HCT116 (cell line): Measurements from ENCODE around the gene MMP15. TPM values are rescaled to one million over a fixed set of nuclear protein-coding genes. Genes with fewer than 3 reads are reported as not detected.

Source experiments
- ATAC-seq: fragments of 200-7000 bp; cut with Tn5 transposase; 2 replicates; pipeline ENCODE4 v1.9.1; 2020; ENCODE audit warnings: mild to moderate bottlenecking, moderate library complexity
- BruUV-seq: library from RNA; stranded (reverse); fragments of 400-500 nt; replicated peaks from 2 replicates; lab custom pipeline; 2021; lab: Mats Ljungman, UMichigan
- CTCF ChIA-PET: fragments of 300-600 bp; sonication (Branson Sonifier 250); formaldehyde crosslinking; loops from one replicate; lab custom pipeline; 2021; ENCODE audit warnings: antibody characterized with exemption; lab: Charles Lee
- POLR2A ChIA-PET: fragments of 300-600, 350-600 bp; sonication (Branson Sonifier 250); formaldehyde crosslinking; loops from one replicate; lab custom pipeline; 2021; ENCODE audit warnings: antibody characterized with exemption; lab: Charles Lee
- RAD21 ChIA-PET, 2 experiments: fragments of 300-600 bp; sonication (Branson Sonifier 250); formaldehyde crosslinking; loops; one replicate each; lab custom pipeline; 2023; ENCODE audit warnings: low total read pairs in 2 of 2; ENCODE audit not compliant: uncharacterized antibody in 2 of 2, unreplicated experiment in 2 of 2, low non-redundant PET in 1 of 2; lab: Charles Lee
- DNase-seq: peaks from one replicate; pipeline ENCODE4 v3.0.0-alpha.2; 2010; ENCODE audit warnings: low read depth, low spot score
- H2AFZ ChIP-seq: fragments of 200-600 bp; shearing (Covaris generic), sonication (generic); 2 replicates; pipeline ENCODE4 v1.6.1; 2017; ENCODE audit warnings: low read depth, mixed run types, mixed read lengths, antibody characterized with exemption, low read length; ENCODE audit not compliant: poor library complexity, severe bottlenecking
- H3K27ac ChIP-seq: 2 replicates; pipeline ENCODE4 v1.5.1; 2012; ENCODE audit warnings: low read depth, low read length
- H3K27me3 ChIP-seq: fragments of 200-600 bp; sonication (generic); 2 replicates; pipeline ENCODE4 v1.6.1; 2016; ENCODE audit warnings: mixed run types, low read length, mixed read lengths; ENCODE audit not compliant: insufficient read depth
- H3K36me3 ChIP-seq, 2 experiments: fragments of 200-500 bp in 1 of 2; fragments of 200-600 bp in 1 of 2; sonication (Bioruptor generic) in 1 of 2; sonication (generic) in 1 of 2; 2 replicates each; pipeline versions ENCODE4 v1.5.1 to v1.6.1; 2014 to 2016; ENCODE audit warnings: low read length in 2 of 2, inconsistent platforms in 1 of 2, mixed read lengths in 1 of 2, mixed run types in 1 of 2; ENCODE audit not compliant: insufficient read depth in 2 of 2, control insufficient read depth in 1 of 2
- H3K4me1 ChIP-seq, 2 experiments: fragments of 200-600 bp in 1 of 2; sonication (generic) in 1 of 2; 2 replicates each; pipeline versions ENCODE4 v1.5.1 to v1.6.1; 2012 to 2017; ENCODE audit warnings: low read length in 2 of 2, inconsistent platforms in 1 of 2, mild to moderate bottlenecking in 1 of 2, mixed read lengths in 1 of 2, mixed run types in 1 of 2, moderate library complexity in 1 of 2; ENCODE audit not compliant: insufficient read depth in 2 of 2, control insufficient read depth in 1 of 2
- H3K4me2 ChIP-seq: fragments of 200-600 bp; sonication (generic); 2 replicates; pipeline ENCODE4 v1.6.1; 2017; ENCODE audit warnings: mixed run types, low read length, mixed read lengths
- H3K4me3 ChIP-seq, 2 experiments: fragments of 200-600 bp in 1 of 2; sonication (generic) in 1 of 2; replicated peaks in 1 of 2; 2 replicates each; pipeline ENCODE4 v1.5.1; 2011 to 2016; ENCODE audit warnings: low read length in 2 of 2, control low read depth in 1 of 2, low read depth in 1 of 2, mild to moderate bottlenecking in 1 of 2, mixed read lengths in 1 of 2, mixed run types in 1 of 2
- H3K79me2 ChIP-seq: fragments of 200-600 bp; sonication (generic); 2 replicates; pipeline ENCODE4 v1.6.1; 2017; ENCODE audit warnings: mild to moderate bottlenecking, mixed run types, low read length, moderate library complexity, mixed read lengths; ENCODE audit not compliant: insufficient read depth
- H3K9ac ChIP-seq: fragments of 200-600 bp; sonication (generic); 2 replicates; pipeline ENCODE4 v1.6.1; 2016; ENCODE audit warnings: low read length, mixed read lengths
- H3K9me2 ChIP-seq: fragments of 200-600 bp; sonication (generic), shearing (Covaris generic); 2 replicates; pipeline ENCODE4 v1.6.1; 2017; ENCODE audit warnings: mixed run types, mild to moderate bottlenecking, moderate library complexity; ENCODE audit not compliant: insufficient read depth
- H3K9me3 ChIP-seq, 2 experiments: fragments of 200-500 bp in 1 of 2; fragments of 200-600 bp in 1 of 2; sonication (Bioruptor generic) in 1 of 2; sonication (generic) in 1 of 2; 2 replicates each; pipeline ENCODE4 v1.6.1; 2014 to 2017; ENCODE audit warnings: low read length in 2 of 2, mixed read lengths in 2 of 2, inconsistent platforms in 1 of 2, low read depth in 1 of 2, mild to moderate bottlenecking in 1 of 2, mixed run types in 1 of 2, moderate library complexity in 1 of 2; ENCODE audit not compliant: control insufficient read depth in 1 of 2, insufficient read depth in 1 of 2
- H4K20me1 ChIP-seq: fragments of 200-600 bp; sonication (generic), shearing (Covaris generic); 2 replicates; pipeline ENCODE4 v1.6.1; 2017; ENCODE audit warnings: mixed run types, mild to moderate bottlenecking, moderate library complexity; ENCODE audit not compliant: insufficient read depth
- ATF3 ChIP-seq: IDR thresholded peaks from 2 replicates; pipeline ENCODE4 v1.6.1; 2012
- CBX3 ChIP-seq: IDR thresholded peaks from 2 replicates; pipeline ENCODE4 v1.6.1; 2012; ENCODE audit warnings: low read depth
- EGR1 ChIP-seq: IDR thresholded peaks from 2 replicates; pipeline ENCODE4 v1.6.1; 2012; ENCODE audit warnings: low read depth
- EZH2 ChIP-seq: fragments of 200-600 bp; sonication (generic); IDR thresholded peaks from 2 replicates; pipeline ENCODE4 v1.6.1; 2017; ENCODE audit warnings: antibody characterized with exemption, mixed run types
- EZH2phosphoT487 ChIP-seq: fragments of 200-600 bp; IDR thresholded peaks from 2 replicates; pipeline ENCODE4 v1.6.1; 2018; ENCODE audit warnings: antibody characterized with exemption, borderline replicate concordance
- FOSL1 ChIP-seq: IDR thresholded peaks from 2 replicates; pipeline ENCODE4 v1.6.1; 2012; ENCODE audit warnings: low read depth
- POLR2AphosphoS5 ChIP-seq: IDR thresholded peaks from 2 replicates; pipeline ENCODE4 v1.6.1; 2011; ENCODE audit warnings: mild to moderate bottlenecking, low read depth, low read length, moderate library complexity
- RAD21 ChIP-seq: IDR thresholded peaks from 2 replicates; pipeline ENCODE4 v1.6.1; 2012; ENCODE audit warnings: low read depth, mild to moderate bottlenecking
- SIN3A ChIP-seq: IDR thresholded peaks from 2 replicates; pipeline ENCODE4 v1.6.1; 2012; ENCODE audit warnings: low read depth
- YY1 ChIP-seq: IDR thresholded peaks from 2 replicates; pipeline ENCODE4 v1.6.1; 2011; ENCODE audit warnings: low read length, low read depth, moderate library complexity, mild to moderate bottlenecking; ENCODE audit not compliant: insufficient replicate concordance; ENCODE audit errors: extremely low read depth
- ZFX ChIP-seq: fragments of 450-650 bp; IDR thresholded peaks from 2 replicates; pipeline ENCODE4 v1.6.1; 2017
- ZNF274 ChIP-seq: fragments of 200-500 bp; sonication (Bioruptor generic); IDR thresholded peaks from 2 replicates; pipeline ENCODE4 v1.6.1; 2014; ENCODE audit warnings: mild to moderate bottlenecking, low read depth, low read length, inconsistent platforms
- intact Hi-C: fragments of 100-400 bp; cut with micrococcal nuclease; formaldehyde crosslinking; loops from 2 replicates; pipeline ENCODE4 v1.10.0; 2022
- total RNA-seq: library from RNA; stranded (reverse); gene quantifications from one replicate; pipeline ENCODE4 v1.2.1, GENCODE V29; 2021; ENCODE audit not compliant: unreplicated experiment
- TF ChIP-seq, protein P1 (sequence below): IDR thresholded peaks from 2 replicates; pipeline ENCODE4 v1.6.1; 2012; ENCODE audit warnings: low read depth

MMP15 gene
- total RNA-seq, 1 experiment from 2014 or later: 38.5 TPM

- TF ChIP-seq, protein P1, sequence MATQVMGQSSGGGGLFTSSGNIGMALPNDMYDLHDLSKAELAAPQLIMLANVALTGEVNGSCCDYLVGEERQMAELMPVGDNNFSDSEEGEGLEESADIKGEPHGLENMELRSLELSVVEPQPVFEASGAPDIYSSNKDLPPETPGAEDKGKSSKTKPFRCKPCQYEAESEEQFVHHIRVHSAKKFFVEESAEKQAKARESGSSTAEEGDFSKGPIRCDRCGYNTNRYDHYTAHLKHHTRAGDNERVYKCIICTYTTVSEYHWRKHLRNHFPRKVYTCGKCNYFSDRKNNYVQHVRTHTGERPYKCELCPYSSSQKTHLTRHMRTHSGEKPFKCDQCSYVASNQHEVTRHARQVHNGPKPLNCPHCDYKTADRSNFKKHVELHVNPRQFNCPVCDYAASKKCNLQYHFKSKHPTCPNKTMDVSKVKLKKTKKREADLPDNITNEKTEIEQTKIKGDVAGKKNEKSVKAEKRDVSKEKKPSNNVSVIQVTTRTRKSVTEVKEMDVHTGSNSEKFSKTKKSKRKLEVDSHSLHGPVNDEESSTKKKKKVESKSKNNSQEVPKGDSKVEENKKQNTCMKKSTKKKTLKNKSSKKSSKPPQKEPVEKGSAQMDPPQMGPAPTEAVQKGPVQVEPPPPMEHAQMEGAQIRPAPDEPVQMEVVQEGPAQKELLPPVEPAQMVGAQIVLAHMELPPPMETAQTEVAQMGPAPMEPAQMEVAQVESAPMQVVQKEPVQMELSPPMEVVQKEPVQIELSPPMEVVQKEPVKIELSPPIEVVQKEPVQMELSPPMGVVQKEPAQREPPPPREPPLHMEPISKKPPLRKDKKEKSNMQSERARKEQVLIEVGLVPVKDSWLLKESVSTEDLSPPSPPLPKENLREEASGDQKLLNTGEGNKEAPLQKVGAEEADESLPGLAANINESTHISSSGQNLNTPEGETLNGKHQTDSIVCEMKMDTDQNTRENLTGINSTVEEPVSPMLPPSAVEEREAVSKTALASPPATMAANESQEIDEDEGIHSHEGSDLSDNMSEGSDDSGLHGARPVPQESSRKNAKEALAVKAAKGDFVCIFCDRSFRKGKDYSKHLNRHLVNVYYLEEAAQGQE: no peak
- TF ChIP-seq ZFX (no peak), CBX3 (no peak), ZNF274 (no peak)
These were observed 49.1 kb downstream of the MMP15 start (continued) for GRCh38 chr16:58074657-58075056.

- Histone ChIP-seq H2AFZ (no peak overlapping the region), H3K27me3 (no peaks in the 10 kb centered on the region), H4K20me1 (no peaks in the 10 kb centered on the region), H3K79me2 (no peaks in the 10 kb centered on the region), H3K4me2 (no peak overlapping the region), H3K4me3 (no peak overlapping the region), H3K9me2 (no peaks in the 10 kb centered on the region), H3K27ac (no peak overlapping the region), H3K9ac (no peak overlapping the region), H3K9me3 (no peaks in the 10 kb centered on the region), H3K36me3 (no peaks in the 10 kb centered on the region), H3K4me1 (no peaks in the 10 kb centered on the region)
- ATAC-seq (no peak), DNase-seq (no peak)
- ChIA-PET RAD21 (no interaction called here), POLR2A (no interaction called here), CTCF (no interaction called here)
- intact Hi-C loops: no loop called here
- no TSS peak for BruUV-seq
- no peak for TF ChIP-seq EGR1
- TF ChIP-seq YY1: no peak
- no peak for TF ChIP-seq RAD21
- no peak for TF ChIP-seq EZH2phosphoT487
- no peak for TF ChIP-seq POLR2AphosphoS5
- TF ChIP-seq ATF3: no peak
- no peak for TF ChIP-seq EZH2
- TF ChIP-seq FOSL1: no peak
- TF ChIP-seq SIN3A: no peak
- TF ChIP-seq, all 23 proteins: peak for 0
These were observed 51.0 kb downstream of the MMP15 start for GRCh38 chr16:58076514-58076913.
